ENCODE results near the gene PPP2R5D. TPM values are rescaled to one million over a fixed set of nuclear protein-coding genes. Genes with fewer than 3 reads are reported as not detected.

Gene PPP2R5D
- total and polyA plus RNA-seq, 9 of the 15 experiments (the other 6 are each of a cell fraction or from before 2014, with no cell fraction given): 1.3 to 96.1 (median 38.4) TPM

DNA sequence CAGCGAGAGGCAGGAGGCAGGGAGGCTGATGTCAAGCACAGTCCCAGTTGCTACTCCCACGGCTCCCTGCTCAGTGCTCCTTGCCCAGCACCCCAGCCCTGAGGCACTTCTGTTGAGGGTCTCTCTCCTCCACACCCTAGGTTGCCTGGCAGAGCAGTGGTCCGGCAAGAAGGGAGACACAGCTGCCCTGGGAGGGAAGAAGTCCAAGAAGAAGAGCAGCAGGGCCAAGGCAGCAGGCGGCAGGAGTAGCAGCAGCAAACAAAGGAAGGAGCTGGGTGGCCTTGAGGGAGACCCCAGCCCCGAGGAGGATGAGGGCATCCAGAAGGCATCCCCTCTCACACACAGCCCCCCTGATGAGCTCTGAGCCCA lies 46.0 kb upstream of the PPP2R5D start:
- Histone ChIP-seq H3K27ac (ENCODE audit: extremely low read depth, low read depth, low read length) (no peak overlapping the region), H3K79me2 (ENCODE audit: control insufficient read depth, insufficient read depth, low read length) (peaks cover 6% of the 10 kb centered on the region; the same call in 1 of the 3 replicates), H2AFZ (ENCODE audit: low read depth, low read length) (no peak overlapping the region), H3K27me3 (ENCODE audit: control insufficient read depth in 2 of 2, insufficient read depth in 2 of 2, low read length in 2 of 2) (no peaks in the 10 kb centered on the region), H3K4me3 (no peak overlapping the region), H3K4me1 (replicated peaks in 1 of 2; ENCODE audit: control insufficient read depth in 2 of 2, insufficient read depth in 2 of 2, low read length in 2 of 2) (no peaks in the 10 kb centered on the region), H3K36me3 (ENCODE audit: control insufficient read depth, insufficient read depth, low read length) (peaks cover 67% of the 10 kb centered on the region), H3K4me2 (ENCODE audit: insufficient read depth, low read length) (no peak overlapping the region), H3K9me3 (replicated peaks; ENCODE audit: control insufficient read depth, insufficient read depth, low read depth, low read length) (no peaks in the 10 kb centered on the region), H3K9ac (ENCODE audit: insufficient read depth in 1 of 2, low read depth in 2 of 2, low read length in 2 of 2) (no peak overlapping the region), H4K20me1 (replicated peaks; ENCODE audit: control insufficient read depth, insufficient read depth, low read length) (no peaks in the 10 kb centered on the region; the same call in 1 of the 2 replicates), H3K9me1 (ENCODE audit: control insufficient read depth, insufficient read depth, low read length) (no peaks in the 10 kb centered on the region)
- CTCF ChIA-PET (ENCODE audit: low intra/inter-chr PET ratio): no interaction called here
- FAIRE-seq (no peak), DNase-seq (ENCODE audit: extremely low read depth in 1 of 4, low spot score in 3 of 4) (peak in 1 of 4 experiments; percentile 6), ATAC-seq (no peak)
- 82% methylated on average over 5 of the region's 5 CpGs for WGBS (ENCODE audit: insufficient coverage, low coverage, missing lambda C conversion rate)
- BruUV-seq (replicated peaks): no TSS peak
- POLR2A ChIA-PET: interaction anchor here (0.5 to 2.8 kb wide), 3 partner anchors 9 to 638 kb away, joined by 3 to 30 read pairs (median 3); partner anchors contain the start of gene CNPY3
- TF ChIP-seq DMBX1 (CRISPR knock-in tag; IDR thresholded peaks at IDR 0.05; ENCODE audit: borderline replicate concordance): no peak
- no peak for TF ChIP-seq SOX6 (IDR thresholded peaks at IDR 0.05)
- no peak for TF ChIP-seq ZNF75A (CRISPR knock-in tag; IDR thresholded peaks at IDR 0.05)
- TF ChIP-seq, protein P1, sequence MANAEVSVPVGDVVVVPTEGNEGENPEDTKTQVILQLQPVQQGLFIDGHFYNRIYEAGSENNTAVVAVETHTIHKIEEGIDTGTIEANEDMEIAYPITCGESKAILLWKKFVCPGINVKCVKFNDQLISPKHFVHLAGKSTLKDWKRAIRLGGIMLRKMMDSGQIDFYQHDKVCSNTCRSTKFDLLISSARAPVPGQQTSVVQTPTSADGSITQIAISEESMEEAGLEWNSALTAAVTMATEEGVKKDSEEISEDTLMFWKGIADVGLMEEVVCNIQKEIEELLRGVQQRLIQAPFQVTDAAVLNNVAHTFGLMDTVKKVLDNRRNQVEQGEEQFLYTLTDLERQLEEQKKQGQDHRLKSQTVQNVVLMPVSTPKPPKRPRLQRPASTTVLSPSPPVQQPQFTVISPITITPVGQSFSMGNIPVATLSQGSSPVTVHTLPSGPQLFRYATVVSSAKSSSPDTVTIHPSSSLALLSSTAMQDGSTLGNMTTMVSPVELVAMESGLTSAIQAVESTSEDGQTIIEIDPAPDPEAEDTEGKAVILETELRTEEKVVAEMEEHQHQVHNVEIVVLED (CRISPR knock-in tag; IDR thresholded peaks at IDR 0.05): no peak
- TF ChIP-seq, protein P2, sequence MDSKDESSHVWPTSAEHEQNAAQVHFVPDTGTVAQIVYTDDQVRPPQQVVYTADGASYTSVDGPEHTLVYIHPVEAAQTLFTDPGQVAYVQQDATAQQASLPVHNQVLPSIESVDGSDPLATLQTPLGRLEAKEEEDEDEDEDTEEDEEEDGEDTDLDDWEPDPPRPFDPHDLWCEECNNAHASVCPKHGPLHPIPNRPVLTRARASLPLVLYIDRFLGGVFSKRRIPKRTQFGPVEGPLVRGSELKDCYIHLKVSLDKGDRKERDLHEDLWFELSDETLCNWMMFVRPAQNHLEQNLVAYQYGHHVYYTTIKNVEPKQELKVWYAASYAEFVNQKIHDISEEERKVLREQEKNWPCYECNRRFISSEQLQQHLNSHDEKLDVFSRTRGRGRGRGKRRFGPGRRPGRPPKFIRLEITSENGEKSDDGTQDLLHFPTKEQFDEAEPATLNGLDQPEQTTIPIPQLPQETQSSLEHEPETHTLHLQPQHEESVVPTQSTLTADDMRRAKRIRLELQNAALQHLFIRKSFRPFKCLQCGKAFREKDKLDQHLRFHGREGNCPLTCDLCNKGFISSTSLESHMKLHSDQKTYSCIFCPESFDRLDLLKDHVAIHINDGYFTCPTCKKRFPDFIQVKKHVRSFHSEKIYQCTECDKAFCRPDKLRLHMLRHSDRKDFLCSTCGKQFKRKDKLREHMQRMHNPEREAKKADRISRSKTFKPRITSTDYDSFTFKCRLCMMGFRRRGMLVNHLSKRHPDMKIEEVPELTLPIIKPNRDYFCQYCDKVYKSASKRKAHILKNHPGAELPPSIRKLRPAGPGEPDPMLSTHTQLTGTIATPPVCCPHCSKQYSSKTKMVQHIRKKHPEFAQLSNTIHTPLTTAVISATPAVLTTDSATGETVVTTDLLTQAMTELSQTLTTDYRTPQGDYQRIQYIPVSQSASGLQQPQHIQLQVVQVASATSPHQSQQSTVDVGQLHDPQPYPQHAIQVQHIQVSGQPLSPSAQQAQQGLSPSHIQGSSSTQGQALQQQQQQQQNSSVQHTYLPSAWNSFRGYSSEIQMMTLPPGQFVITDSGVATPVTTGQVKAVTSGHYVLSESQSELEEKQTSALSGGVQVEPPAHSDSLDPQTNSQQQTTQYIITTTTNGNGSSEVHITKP (IDR thresholded peaks at IDR 0.05; ENCODE audit: partially characterized antibody): no peak
- TF ChIP-seq, protein P3, sequence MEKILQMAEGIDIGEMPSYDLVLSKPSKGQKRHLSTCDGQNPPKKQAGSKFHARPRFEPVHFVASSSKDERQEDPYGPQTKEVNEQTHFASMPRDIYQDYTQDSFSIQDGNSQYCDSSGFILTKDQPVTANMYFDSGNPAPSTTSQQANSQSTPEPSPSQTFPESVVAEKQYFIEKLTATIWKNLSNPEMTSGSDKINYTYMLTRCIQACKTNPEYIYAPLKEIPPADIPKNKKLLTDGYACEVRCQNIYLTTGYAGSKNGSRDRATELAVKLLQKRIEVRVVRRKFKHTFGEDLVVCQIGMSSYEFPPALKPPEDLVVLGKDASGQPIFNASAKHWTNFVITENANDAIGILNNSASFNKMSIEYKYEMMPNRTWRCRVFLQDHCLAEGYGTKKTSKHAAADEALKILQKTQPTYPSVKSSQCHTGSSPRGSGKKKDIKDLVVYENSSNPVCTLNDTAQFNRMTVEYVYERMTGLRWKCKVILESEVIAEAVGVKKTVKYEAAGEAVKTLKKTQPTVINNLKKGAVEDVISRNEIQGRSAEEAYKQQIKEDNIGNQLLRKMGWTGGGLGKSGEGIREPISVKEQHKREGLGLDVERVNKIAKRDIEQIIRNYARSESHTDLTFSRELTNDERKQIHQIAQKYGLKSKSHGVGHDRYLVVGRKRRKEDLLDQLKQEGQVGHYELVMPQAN (IDR thresholded peaks at IDR 0.05; ENCODE audit: borderline replicate concordance): no peak
- TF ChIP-seq ZKSCAN3 (CRISPR knock-in tag; IDR thresholded peaks at IDR 0.05): no peak
- in situ Hi-C loops (cut with MboI): no loop called here
- intact Hi-C loops (cut with micrococcal nuclease): no loop called here

Data from K562 (cell line).